ENCODE results near the gene MALRD1.

Gene MALRD1

DNA sequence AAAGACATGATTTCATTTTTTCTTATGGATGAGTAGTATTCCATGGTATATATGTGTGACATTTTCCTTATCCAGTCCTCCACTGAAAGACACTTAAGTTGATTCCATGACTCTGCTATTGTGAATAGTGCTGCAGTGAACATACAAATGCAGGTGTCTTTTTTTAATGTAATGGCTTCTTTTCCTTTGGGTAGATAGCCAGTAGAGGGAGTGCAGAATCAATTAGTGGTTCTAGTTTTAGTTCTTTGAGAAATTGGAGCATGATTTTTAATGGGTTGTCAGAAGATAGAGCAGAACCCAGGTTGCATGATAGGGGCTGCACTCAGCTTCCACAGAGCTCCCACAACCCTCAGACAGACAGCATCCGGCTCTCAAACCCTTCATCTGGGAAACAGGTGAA, 614.7 kb downstream of the MALRD1 start:
- ChIA-PET POLR2A (ENCODE audit: low non-redundant PET) (no interaction called here), CTCF (interaction anchor here (0.6 kb wide), 1 partner anchor 1653 kb away, joined by 4 read pairs; no protein-coding TSS in a partner anchor)
- TF ChIP-seq, protein P1, sequence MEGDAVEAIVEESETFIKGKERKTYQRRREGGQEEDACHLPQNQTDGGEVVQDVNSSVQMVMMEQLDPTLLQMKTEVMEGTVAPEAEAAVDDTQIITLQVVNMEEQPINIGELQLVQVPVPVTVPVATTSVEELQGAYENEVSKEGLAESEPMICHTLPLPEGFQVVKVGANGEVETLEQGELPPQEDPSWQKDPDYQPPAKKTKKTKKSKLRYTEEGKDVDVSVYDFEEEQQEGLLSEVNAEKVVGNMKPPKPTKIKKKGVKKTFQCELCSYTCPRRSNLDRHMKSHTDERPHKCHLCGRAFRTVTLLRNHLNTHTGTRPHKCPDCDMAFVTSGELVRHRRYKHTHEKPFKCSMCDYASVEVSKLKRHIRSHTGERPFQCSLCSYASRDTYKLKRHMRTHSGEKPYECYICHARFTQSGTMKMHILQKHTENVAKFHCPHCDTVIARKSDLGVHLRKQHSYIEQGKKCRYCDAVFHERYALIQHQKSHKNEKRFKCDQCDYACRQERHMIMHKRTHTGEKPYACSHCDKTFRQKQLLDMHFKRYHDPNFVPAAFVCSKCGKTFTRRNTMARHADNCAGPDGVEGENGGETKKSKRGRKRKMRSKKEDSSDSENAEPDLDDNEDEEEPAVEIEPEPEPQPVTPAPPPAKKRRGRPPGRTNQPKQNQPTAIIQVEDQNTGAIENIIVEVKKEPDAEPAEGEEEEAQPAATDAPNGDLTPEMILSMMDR (conservative IDR thresholded peaks at IDR 0.05; ENCODE audit: low read depth), result no peak
- H3K27ac ChIP-seq, result no peak overlapping the region
- DNase-seq (ENCODE audit: low spot score), result no peak

DNA sequence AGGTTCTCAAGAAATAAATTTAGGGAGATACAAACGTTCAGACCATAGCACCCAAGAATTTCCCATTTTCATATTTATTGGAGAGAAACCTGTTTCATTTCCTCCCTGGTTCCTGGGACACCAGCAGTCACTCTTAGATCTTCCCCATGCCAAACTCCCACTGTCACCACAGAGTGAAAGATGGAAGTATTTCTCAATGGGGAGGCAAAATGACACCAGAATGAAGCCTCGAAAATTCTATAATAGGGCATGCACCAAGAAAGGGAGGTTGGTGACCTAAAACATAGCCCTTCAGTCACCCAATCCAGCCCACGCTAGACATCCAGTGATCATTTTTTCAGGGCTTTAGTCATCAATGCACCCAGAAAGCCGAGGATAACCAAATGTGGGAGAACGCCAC, 619.5 kb downstream of the MALRD1 start:
- CTCF ChIA-PET, result no interaction called here
- H3K27ac ChIP-seq, result no peak overlapping the region
- DNase-seq (ENCODE audit: low spot score), result no peak
- TF ChIP-seq, protein P1 (conservative IDR thresholded peaks at IDR 0.05; ENCODE audit: low read depth), result no peak
- POLR2A ChIA-PET (ENCODE audit: low non-redundant PET), result no interaction called here

DNA sequence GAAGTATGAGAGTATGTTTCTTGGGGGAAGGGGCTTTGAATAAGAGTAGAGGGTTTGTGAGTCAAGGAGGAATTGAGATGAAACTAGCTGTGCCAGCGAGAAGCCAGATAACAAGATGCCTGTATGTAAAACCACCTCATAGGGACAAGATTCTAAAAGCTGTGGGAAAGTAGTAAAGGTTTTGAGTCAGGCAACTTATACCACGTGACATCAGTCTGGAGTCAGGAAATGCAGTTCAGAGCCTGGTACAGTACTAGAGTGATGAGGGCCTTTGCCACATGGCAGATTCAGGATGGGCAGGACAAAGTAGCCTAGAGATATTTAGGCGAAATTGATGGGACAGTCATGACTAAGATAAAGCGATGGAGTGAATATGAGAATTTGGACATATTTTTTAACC, 627.5 kb downstream of the MALRD1 start:
- CTCF ChIA-PET, result no interaction called here

DNA sequence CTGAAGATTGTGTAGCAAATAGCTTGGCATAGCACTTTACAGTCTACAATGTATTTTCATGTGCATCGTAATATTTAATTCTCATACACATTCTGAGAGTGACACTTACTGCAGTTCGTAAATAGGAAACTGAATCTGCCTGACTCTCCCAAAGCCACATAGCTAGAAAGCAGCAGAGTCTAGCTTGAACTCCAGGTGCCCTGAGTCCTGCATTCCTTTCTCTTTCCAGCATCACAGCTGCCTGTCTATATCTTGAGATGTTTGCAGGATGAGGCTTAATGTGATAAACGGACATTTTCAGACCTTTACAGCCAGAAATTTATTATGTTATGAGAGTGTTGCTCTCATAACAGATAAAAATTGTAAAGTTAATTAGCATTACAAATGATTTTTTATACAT, 634.8 kb downstream of the MALRD1 start:
- ChIA-PET POLR2A (ENCODE audit: low non-redundant PET) (no interaction called here), CTCF (no interaction called here)
- TF ChIP-seq, protein P1 (conservative IDR thresholded peaks at IDR 0.05; ENCODE audit: low read depth), result no peak
- DNase-seq (ENCODE audit: low spot score), result no peak
- no peak overlapping the region for H3K27ac ChIP-seq

More for the DNA sequence above, 627.5 kb downstream of the MALRD1 start:
- H3K27ac ChIP-seq, result no peak overlapping the region
- POLR2A ChIA-PET (ENCODE audit: low non-redundant PET), result no interaction called here
- no peak for DNase-seq (ENCODE audit: low spot score)
- TF ChIP-seq, protein P1 (conservative IDR thresholded peaks at IDR 0.05; ENCODE audit: low read depth), result no peak

DNA sequence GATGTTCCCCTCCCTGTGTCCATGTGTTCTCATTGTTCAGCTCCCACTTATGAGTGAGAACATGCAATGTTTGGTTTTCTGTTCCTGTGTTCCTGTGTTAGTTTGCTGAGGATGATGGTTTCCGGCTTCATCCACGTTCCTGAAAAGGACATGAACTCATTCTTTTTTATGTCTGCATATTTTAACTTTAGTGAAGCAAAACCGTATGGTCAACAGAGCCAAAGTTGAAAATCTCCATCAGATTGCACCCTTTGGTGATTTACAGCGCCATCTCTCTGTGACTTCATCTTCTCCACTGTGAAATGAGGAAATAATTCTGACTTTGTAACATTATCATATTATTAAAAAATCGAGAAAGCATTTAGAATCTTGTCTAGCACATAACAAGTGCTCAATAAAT, 635.4 kb downstream of the MALRD1 start:
- POLR2A ChIA-PET (ENCODE audit: low non-redundant PET), result no interaction called here
- DNase-seq (ENCODE audit: low spot score), result no peak
- CTCF ChIA-PET, result no interaction called here
- H3K27ac ChIP-seq, result no peak overlapping the region
- TF ChIP-seq, protein P1 (conservative IDR thresholded peaks at IDR 0.05; ENCODE audit: low read depth), result no peak

DNA sequence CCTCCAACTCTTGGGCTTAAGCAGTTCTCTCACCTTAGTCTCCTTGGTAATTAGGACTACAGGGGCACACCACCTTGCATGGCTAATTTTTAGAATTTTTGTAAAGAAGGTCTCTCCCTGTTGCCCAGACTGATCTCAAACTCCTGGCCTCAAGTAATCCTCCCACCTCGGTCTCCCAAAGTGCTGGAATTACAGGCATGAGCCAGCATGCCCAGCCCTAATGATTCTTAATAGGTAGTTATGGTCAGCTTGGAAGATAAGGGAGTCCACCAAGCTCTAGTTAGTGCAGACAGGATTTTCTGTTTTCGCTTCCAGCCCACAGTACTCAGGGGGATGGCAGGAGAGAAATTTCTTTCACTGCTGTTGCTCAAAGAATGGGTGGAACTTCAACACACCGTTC, 639.7 kb downstream of the MALRD1 start:
- TF ChIP-seq, protein P1 (conservative IDR thresholded peaks at IDR 0.05; ENCODE audit: low read depth), result no peak
- POLR2A ChIA-PET (ENCODE audit: low non-redundant PET), result no interaction called here
- CTCF ChIA-PET, result no interaction called here
- DNase-seq (ENCODE audit: low spot score), result no peak
- no peak overlapping the region for H3K27ac ChIP-seq

DNA sequence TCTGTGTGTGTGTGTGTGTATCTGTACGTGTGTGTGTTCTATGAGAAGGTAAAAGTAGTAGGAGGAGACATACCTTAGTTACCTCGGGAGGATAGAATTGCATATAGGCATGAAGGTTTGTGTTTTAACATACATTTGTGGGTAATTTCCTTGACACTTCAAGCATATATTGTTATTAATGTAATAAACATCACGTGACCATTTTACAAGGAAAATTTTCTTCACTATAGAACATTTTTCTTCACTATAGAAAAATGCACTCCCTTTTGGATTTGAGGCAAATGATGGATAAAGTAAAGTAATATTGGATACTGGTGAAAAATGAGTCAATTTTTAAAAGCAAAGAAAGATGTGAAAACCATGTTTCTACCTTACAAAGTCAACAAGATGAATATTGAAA, 640.6 kb downstream of the MALRD1 start:
- CTCF ChIA-PET, result no interaction called here

More for the DNA sequence above, 640.6 kb downstream of the MALRD1 start:
- H3K27ac ChIP-seq, result no peak overlapping the region
- TF ChIP-seq, protein P1 (conservative IDR thresholded peaks at IDR 0.05; ENCODE audit: low read depth), result no peak
- POLR2A ChIA-PET (ENCODE audit: low non-redundant PET), result no interaction called here
- no peak for DNase-seq (ENCODE audit: low spot score)
